ENCODE results near the gene POLD2. TPM values are rescaled to one million over a fixed set of nuclear protein-coding genes. Genes with fewer than 3 reads are reported as not detected.

POLD2 gene
- total RNA-seq, 1 experiment from 2014 or later, result 131 TPM

GRCh38 chr7:44087911-44088838 is 35.2 kb downstream of the POLD2 start:
- no peak overlapping the region for H4K5ac ChIP-seq (ENCODE audit: insufficient read length, low read depth, low read length)
- no peak overlapping the region; a peak in 1 of 5 replicates for H3K4me3 Mint-ChIP-seq
- no peak overlapping the region for H4K91ac ChIP-seq (ENCODE audit: insufficient read length, low read depth, low read length)
- no peak overlapping the region for H3K14ac ChIP-seq (ENCODE audit: insufficient read depth, low read length)
- no peaks in the 10 kb centered on the region for H3K79me1 ChIP-seq (ENCODE audit: insufficient read depth, low read depth, low read length, poor library complexity, severe bottlenecking)
- no CpG with 5 or more reads among the region's 20 CpGs for WGBS (ENCODE audit: extremely low coverage, insufficient read length, low lambda C conversion rate)
- H3K4me1 Mint-ChIP-seq, result peaks cover 5 to 13% of the 10 kb centered on the region in 2 experiments; a peak in 3 of 4 replicates
- H3K27me3 ChIP-seq (ENCODE audit: insufficient read depth, low read length), result no peaks in the 10 kb centered on the region; the same call in 1 of the 2 replicates
- H4K20me1 ChIP-seq (ENCODE audit: control insufficient read depth, insufficient read depth, insufficient read length), result no peaks in the 10 kb centered on the region
- H3K9ac ChIP-seq (ENCODE audit: extremely low read depth, insufficient read length, low read length), result no peak overlapping the region
- no peak for DNase-seq
- no peak overlapping the region for H2BK20ac ChIP-seq (ENCODE audit: low read depth, low read length, poor library complexity, severe bottlenecking)
- no peaks in the 10 kb centered on the region for H3K23me2 ChIP-seq (ENCODE audit: insufficient read length, low read depth, low read length, poor library complexity, severe bottlenecking)
- peaks cover 39% of the 10 kb centered on the region for H3K27me3 Mint-ChIP-seq (ENCODE audit: low read depth)
- no peak overlapping the region for H2AFZ ChIP-seq (ENCODE audit: low read length)
- no peak overlapping the region for H3T11ph ChIP-seq (ENCODE audit: low read length)
- no peak overlapping the region for H2BK5ac ChIP-seq (ENCODE audit: insufficient read length, low read length)
- no peak overlapping the region for H2BK12ac ChIP-seq (ENCODE audit: insufficient read length, low read depth, low read length)
- no peak overlapping the region for H3K4ac ChIP-seq (ENCODE audit: low read depth, low read length)
- H2BK120ac ChIP-seq (ENCODE audit: low read depth, low read length, poor library complexity, severe bottlenecking), result no peak overlapping the region
- no peaks in the 10 kb centered on the region; a peak in 1 of 5 replicates for H3K9me3 Mint-ChIP-seq
- H3K27ac ChIP-seq (ENCODE audit: insufficient read length, low read depth, low read length), result no peak overlapping the region
- no peak overlapping the region for H2AK5ac ChIP-seq (ENCODE audit: insufficient read length, low read length)
- H3K36me3 Mint-ChIP-seq (ENCODE audit: insufficient read depth in 1 of 3, low read depth in 3 of 3), result no peaks in the 10 kb centered on the region
- H3K56ac ChIP-seq (ENCODE audit: insufficient read length, low read depth, low read length), result no peak overlapping the region
- no peak for TF ChIP-seq CTCF (conservative IDR thresholded peaks at IDR 0.05)
- no peaks in the 10 kb centered on the region for H3K4me1 ChIP-seq (ENCODE audit: insufficient read depth, low read length)
- no peaks in the 10 kb centered on the region for H3K79me2 ChIP-seq (ENCODE audit: insufficient read depth, low read length)
- no peak overlapping the region for H3K4me2 ChIP-seq (ENCODE audit: insufficient read depth, insufficient read length, low read length)
- no peak overlapping the region for H3K18ac ChIP-seq (ENCODE audit: insufficient read length, low read depth, low read length)
- H4K8ac ChIP-seq (replicated peaks; ENCODE audit: insufficient read length, low read depth, low read length), result no peak overlapping the region
- no peak overlapping the region for H3K23ac ChIP-seq (ENCODE audit: insufficient read length, low read depth, low read length)
- H3K27ac Mint-ChIP-seq, result no peak overlapping the region; a peak in 2 of 7 replicates
- no peak overlapping the region for H2BK15ac ChIP-seq (ENCODE audit: low read depth, low read length)
- H3K9me3 ChIP-seq (ENCODE audit: control insufficient read depth, low read depth, low read length), result no peaks in the 10 kb centered on the region
